Inflammatory macrophage (primary cell): Measurements from ENCODE around the gene LRRC7.

Source experiments
- DNase-seq, 2 donors: peaks; one replicate each; pipeline ENCODE4 v3.0.0-alpha.2; 2020 to 2022

Gene LRRC7

GRCh38 chr1:70048336-70049094 is 480.8 kb downstream of the LRRC7 start:
- DNase-seq = no peak

DNA sequence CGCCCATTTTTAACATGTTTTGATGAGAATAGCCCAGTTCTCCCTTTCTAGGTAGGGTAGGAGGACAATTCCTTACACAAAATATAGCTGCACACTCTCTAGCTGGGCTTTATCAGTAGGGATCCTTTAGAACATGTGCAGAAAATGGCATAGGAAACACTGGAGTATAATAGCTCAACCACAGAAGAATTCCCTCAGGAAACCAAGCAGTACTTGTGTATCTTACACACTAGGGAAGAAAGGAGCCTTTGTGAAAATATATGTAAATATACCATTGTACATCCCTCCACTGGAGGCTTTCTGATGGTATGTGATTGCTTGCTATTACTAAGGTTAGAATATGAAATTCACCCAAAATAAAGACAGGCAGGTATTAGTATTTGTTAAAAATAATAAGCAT is 484.2 kb downstream of the LRRC7 start:
- DNase-seq = no peak

DNA sequence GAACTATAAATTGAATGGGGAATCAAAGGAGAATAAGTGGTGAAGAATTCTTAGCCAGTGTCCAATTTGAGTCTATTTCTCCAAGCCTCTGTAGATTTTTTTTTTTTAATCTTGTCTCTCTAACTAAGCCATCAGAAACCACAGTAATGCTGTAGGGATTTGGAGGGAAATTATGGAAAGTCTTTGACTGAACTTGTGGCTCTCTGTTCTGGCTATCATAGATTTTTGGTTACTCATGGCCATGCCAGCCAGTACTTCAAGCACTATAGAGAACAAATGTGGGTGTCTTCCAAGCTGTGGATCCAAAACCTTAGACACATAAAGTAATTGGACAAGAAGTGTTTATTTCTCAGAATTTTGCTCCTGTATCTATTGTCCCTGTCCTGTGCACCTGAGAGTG is 489.8 kb downstream of the LRRC7 start:
- DNase-seq = no peak

GRCh38 chr1:70061231-70061630 is 493.5 kb downstream of the LRRC7 start:
- no peak for DNase-seq

- no peak for DNase-seq
Measured at GRCh38 chr1:70063861-70064260, 496.1 kb downstream of the LRRC7 start.

DNA sequence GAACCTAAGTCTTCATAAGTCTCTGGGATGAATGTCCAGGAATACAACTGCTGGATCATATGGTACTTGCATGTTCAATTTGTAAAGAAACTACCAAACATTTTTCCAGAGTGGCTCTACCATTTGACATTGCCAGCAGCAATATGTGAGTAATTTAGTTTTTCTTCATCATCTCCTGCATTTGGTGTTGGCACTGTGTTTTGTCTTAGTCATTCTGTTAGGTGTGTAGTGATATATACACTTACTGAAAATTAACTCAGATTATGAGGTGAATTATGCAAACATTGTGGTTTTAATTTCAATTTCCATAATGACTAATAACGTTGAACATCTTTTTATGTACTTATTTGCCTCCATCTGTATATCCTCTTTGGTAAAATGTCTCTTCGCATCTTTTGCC is 499.0 kb downstream of the LRRC7 start:
- DNase-seq = no peak

DNA sequence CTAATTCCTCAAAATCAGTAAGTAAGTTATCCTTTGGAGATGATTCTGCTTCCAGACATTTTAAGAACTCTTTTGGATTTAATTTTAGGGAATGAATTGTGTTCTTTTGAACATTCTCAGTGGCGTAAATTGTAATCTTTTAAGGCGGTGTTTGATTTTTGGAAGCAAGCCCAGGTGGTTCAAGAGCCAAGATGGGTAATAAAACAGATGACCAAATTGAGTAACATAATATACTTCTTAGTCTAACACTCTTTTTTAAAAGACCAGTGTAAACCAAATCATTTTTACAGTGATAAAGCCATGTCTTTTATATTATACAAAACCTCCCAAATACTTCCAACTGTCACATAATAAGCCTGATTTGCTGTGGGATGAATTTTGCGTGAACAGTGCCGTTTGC is 503.9 kb downstream of the LRRC7 start:
- DNase-seq = no peak

DNA sequence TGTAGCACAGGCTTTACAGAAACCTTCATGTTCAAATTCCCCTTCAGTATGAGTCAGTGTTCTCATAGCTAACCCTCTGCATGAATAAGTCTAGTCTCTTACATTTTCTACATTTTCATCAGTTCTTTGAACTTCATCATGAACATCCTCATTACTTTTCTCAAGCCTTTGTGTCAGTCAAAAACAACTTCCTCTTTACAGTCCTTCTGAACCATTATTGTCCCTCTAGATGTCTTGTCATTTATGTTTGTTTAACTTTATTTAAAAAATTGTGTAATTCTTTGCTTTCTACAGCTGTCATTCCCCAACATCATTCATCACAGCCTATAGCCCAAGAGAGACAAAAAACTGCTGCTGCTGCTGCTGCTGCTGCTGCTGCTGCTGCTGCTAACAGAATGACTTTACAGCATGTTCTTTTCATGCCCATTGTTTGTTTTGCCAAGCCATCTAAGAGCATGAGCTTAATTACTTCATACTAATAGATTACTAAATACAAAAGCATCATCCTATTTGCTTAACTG is 504.6 kb downstream of the LRRC7 start:
- DNase-seq = no peak

DNA sequence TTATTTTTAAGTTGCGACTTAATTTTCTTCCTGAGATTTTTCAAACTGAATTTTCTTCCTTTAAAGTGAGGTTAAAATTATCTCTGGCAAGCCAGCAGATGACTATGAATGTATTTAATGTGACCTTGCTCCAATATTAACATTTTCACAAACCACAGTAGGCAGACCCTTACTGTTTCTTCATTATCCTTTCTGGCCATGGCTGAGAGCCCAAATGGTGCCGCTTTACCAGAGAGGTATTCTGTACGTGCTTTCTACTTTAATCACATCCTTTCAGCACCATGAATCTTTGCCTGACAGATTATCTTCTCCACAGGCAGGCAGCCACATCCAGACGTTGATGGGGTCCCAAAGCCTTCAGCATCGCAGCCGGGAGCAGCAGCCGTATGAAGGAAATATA is 508.0 kb downstream of the LRRC7 start:
- no peak for DNase-seq

- no peak for DNase-seq
Measured at GRCh38 chr1:70077066-70077465, 509.3 kb downstream of the LRRC7 start.

DNA sequence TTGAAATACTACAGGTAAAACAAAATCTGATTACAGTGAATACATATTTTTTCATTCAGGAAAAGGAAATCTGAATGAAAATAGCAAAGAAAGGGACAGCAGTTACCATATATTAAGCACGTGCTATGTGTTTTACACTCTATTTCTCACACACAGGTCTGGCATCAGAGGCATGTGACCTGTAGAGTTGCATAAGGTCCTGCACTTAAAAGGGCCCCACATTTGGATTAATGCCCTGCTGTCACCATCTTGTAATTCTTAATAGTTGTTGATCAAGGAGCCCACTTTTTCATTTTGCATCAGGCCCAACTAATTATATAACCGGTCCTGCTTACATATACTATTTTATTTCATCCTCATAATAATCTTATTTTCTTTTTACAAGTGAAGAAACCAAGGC is 511.8 kb downstream of the LRRC7 start:
- no peak for DNase-seq

- peak; percentile 0 to 8 for DNase-seq
Measured at GRCh38 chr1:70083519-70083918, 515.8 kb downstream of the LRRC7 start.

- peak in 1 of 2 donors; percentile 13 for DNase-seq
Measured at GRCh38 chr1:70084314-70084915, 516.7 kb downstream of the LRRC7 start.

DNA sequence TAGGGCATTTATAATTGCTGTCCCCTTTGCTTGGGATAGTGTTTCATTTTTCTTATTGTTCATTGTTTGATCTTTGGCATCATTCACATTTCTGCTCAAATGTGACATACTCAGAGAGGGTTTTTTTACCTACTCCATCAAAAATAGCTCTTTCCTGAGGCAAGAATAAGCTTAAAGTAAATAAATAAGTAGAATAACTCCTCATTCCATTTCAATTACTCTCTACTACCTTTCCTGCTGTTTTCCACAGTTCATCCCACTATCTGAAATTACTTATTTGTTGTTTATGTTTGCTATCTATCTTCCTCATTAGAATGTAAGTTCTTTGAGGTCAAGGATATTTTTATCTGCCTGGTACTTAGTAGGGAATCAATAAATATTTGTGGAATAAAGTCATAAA is 517.8 kb downstream of the LRRC7 start:
- no peak for DNase-seq

GRCh38 chr1:70086897-70087296 is 519.2 kb downstream of the LRRC7 start:
- no peak for DNase-seq

- DNase-seq = no peak
Measured at GRCh38 chr1:70090141-70090540, 522.4 kb downstream of the LRRC7 start.

GRCh38 chr1:70090875-70091274 is 523.2 kb downstream of the LRRC7 start:
- no peak for DNase-seq

DNA sequence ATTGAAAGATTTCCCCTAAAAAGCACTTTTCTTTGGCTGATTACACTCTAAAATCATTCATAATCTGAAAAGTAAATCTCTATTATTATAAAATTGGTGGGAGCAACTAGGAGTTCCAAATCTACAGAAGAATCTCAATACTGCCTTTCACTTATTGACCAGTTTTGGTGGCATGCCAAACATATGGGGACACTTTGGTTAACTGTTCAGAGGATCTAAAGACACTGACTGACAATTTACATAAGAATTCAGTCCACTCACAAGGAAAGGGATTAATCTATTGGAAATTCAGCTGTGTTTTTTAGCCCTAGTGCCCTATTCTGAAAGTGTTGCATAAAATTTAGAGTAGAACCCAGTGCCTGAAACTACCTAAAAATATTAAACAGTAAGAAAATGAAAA is 524.1 kb downstream of the LRRC7 start:
- DNase-seq = no peak

DNA sequence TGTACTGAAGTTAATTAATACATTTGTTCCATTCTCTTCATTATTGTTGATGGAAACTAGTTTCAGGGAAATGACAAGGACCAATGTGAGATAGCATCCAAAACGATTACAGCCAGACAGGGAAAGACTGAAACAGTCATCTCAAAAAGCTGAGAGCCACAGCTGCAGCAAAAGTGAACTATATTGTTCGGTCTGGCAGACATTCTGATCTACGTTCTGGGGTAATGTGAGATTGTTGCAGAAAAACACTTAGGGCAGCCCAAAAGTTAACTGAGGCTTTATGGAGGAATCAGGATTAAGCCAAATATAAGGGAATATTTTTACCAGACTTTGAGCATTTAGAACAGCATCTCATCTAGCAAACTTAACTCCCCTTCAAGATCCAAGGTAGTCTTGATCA is 524.8 kb downstream of the LRRC7 start:
- DNase-seq = no peak

DNA sequence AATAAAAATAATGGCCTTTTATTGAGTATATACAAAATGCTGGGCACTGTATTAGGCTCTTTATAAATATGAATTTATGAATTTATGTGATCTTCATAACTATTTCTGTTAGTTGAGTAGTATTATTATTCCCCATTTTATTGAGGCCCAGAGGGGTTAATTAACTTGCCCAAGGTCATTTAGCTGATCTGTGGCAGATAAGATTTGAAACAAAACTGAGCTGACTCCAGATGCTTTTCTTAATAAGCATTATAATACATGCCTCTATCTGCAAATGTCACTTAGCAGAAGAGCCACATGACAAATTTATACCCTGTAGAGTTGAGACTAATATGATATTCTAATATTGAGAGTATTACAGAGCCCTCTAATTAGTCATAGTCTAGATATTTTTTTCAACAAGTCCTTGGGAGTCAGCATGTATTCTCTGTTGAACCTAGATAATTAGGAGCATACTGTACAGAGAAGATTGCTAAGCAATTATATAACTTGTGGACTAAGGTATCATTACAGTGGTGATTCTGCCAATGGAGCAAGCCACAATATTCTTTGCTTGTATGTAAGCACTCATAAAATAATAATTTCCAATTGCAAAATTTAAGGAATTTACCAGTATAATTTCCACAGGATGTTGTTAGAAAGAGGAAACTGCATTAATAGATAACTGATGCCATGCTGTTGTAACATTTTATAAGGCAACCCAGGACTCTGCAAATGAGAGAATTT is 525.7 kb downstream of the LRRC7 start:
- DNase-seq = no peak

DNA sequence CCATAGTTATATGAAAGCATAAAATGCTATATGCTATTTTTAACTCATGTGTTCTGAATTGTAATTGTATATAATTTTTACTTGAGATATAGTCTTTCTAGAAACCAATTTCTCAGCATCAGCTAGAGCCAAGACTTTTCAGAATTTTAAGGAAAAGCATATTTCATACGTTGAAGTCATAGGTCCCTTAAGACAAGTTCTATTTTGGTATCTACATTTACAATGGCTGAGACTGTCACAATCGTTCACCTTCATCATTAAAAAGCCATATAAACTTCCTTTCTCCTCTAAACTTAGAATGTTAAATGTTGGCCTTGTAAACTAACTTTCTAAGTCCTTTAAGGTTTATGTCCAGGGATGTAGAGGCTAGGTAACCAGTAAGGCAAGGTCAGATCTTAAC is 533.5 kb downstream of the LRRC7 start:
- DNase-seq = no peak

DNA sequence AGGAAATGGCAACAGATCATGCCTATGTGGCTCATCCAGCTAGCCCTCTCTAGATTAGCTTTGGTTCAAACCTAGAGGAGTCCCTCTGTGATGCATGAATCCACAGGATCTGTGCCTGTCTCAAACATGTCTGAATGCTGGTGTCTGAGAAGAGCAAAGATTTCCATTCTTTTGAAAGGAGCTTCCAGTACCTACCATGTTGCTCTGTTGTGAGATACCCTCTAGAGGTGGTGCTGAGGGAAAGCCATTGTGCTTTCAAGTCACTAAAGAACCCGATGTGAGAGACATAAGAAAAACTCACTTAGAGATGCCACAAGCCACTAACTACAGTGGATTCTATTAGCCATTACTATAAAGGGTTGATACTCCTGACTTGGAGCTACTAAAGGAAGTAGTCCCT is 534.1 kb downstream of the LRRC7 start:
- DNase-seq = no peak

GRCh38 chr1:70103770-70104169 is 536.0 kb downstream of the LRRC7 start:
- no peak for DNase-seq

DNA sequence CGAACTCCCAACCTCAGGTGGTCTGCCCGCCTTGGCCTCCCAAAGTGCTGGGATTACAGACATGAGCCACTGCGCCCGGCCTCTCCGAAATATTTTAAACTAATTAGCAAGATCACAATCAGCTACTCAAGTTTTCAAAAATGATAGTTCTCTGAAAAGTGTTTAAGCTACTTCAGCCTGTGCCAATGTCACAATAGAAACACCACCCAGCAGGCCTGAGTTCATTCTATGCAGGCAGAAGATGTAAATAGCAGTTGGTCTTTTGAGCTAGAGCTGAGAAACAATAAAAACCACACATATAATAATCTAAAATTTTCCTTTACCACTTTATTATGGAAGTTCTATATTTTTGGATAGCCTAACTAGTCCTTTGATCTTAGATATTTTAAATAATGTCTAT is 541.5 kb downstream of the LRRC7 start:
- no peak for DNase-seq
